K562 (cell line): ENCODE results near the gene CLCN5.

ENCODE experiments used
- ARNT ChIP-seq, 2 experiments: fragments of 450-650 bp; IDR thresholded peaks; 2 replicates each; pipeline ENCODE4 v1.6.1; 2016; ENCODE audit warnings: mild to moderate bottlenecking in 1 of 2
- EGR1 ChIP-seq: fragments of 450-650 bp; conservative IDR thresholded peaks from 2 replicates; pipeline ENCODE4 v1.6.1; 2017; ENCODE audit warnings: mild to moderate bottlenecking
- FOS ChIP-seq: IDR thresholded peaks from 3 replicates; pipeline ENCODE4 v1.6.1; 2011; ENCODE audit not compliant: insufficient read length; ENCODE audit errors: extremely low read depth
- ILK ChIP-seq: fragments of 450-650 bp; IDR thresholded peaks from 2 replicates; pipeline ENCODE4 v1.6.1; 2016; ENCODE audit warnings: missing genetic modification characterization, low read depth, mild to moderate bottlenecking, missing compliant biosample characterization, moderate library complexity, borderline replicate concordance
- POLR2A ChIP-seq: fragments of 450-650 bp; conservative IDR thresholded peaks from 2 replicates; pipeline ENCODE4 v1.6.1; 2016
- POLR2G ChIP-seq: fragments of 200-400 bp; formaldehyde crosslinking; IDR thresholded peaks from 2 replicates; pipeline ENCODE4 v1.6.1; 2017; ENCODE audit warnings: low read depth, mild to moderate bottlenecking, antibody characterized with exemption, low read length, moderate library complexity
- TFE3 ChIP-seq: fragments of 450-650 bp; formaldehyde crosslinking; IDR thresholded peaks from 2 replicates; pipeline ENCODE4 v1.4.0; 2020; ENCODE audit warnings: mild to moderate bottlenecking, mixed read lengths
- ZNF347 ChIP-seq: fragments of 450-650 bp; formaldehyde crosslinking; IDR thresholded peaks from 2 replicates; pipeline ENCODE4 v1.4.0; 2020; ENCODE audit warnings: low read depth, mild to moderate bottlenecking, moderate library complexity
- ZNF551 ChIP-seq: fragments of 250-450 bp; sonication (Bioruptor Pico); IDR thresholded peaks from 2 replicates; pipeline ENCODE4 v1.5.0; 2021; ENCODE audit warnings: mild to moderate bottlenecking, moderate library complexity

GRCh38 chrX:49972328-49972860, 50.0 kb downstream of the CLCN5 start:
- no peak for TF ChIP-seq ZNF347 (CRISPR knock-in tag)
- no peak for TF ChIP-seq ZNF551 (CRISPR knock-in tag)
- TF ChIP-seq ILK (tag), result no peak
- no peak for TF ChIP-seq FOS
- no peak for TF ChIP-seq ARNT (IDR thresholded peaks at IDR 0.05)
- TF ChIP-seq TFE3 (CRISPR knock-in tag), result no peak
- TF ChIP-seq POLR2G, result no peak
- TF ChIP-seq EGR1, result no peak
- TF ChIP-seq POLR2A, result no peak
